ENCODE data around the gene DUSP22.
A peak's percentile ranks its signal among the peaks of the same experiment; 100 is the strongest.

The DUSP22 gene

GRCh38 chr6:288866-289265, 3.4 kb upstream of the DUSP22 start:
- ATAC-seq (ENCODE audit: insufficient read depth, low read depth) (no peak), DNase-seq (no peak)
- no peak overlapping the region for H3K9ac ChIP-seq (ENCODE audit: low read depth, low read length)
- no peaks in the 10 kb centered on the region for H3K27me3 ChIP-seq (ENCODE audit: insufficient read depth, low read length, poor library complexity)
- no peak overlapping the region for H3K4me2 ChIP-seq (ENCODE audit: insufficient read depth, low read length)
- H3K36me3 ChIP-seq (ENCODE audit: insufficient read depth, low read length) = no peaks in the 10 kb centered on the region
- no peak overlapping the region for H3K4me3 ChIP-seq (ENCODE audit: low read depth in 1 of 2, low read length in 2 of 2)
- H3K27ac ChIP-seq (ENCODE audit: low read length) = no peak overlapping the region
- no peaks in the 10 kb centered on the region for H3K9me3 ChIP-seq (ENCODE audit: insufficient read depth, low read length, severe bottlenecking)
- TF ChIP-seq CTCF (IDR thresholded peaks at IDR 0.05; ENCODE audit: borderline replicate concordance, extremely low read depth, low read length, poor library complexity, severe bottlenecking) (no peak), EZH2 (IDR thresholded peaks at IDR 0.05; ENCODE audit: borderline replicate concordance, low read depth, low read length, severe bottlenecking) (no peak)
- peaks cover 12% of the 10 kb centered on the region for H3K79me2 ChIP-seq (ENCODE audit: insufficient read depth, low read length)
- H3K4me1 ChIP-seq (ENCODE audit: insufficient read depth, low read length) = peaks cover 20% of the 10 kb centered on the region
- H2AFZ ChIP-seq (ENCODE audit: low read depth, low read length) = no peak overlapping the region
- no peaks in the 10 kb centered on the region for H4K20me1 ChIP-seq (ENCODE audit: insufficient read depth, low read length)

- Histone ChIP-seq H2AFZ (ENCODE audit: low read depth, low read length) (no peak overlapping the region), H3K9me3 (ENCODE audit: insufficient read depth, low read length, severe bottlenecking) (no peaks in the 10 kb centered on the region), H3K9ac (ENCODE audit: low read depth, low read length) (no peak overlapping the region), H3K27ac (ENCODE audit: low read length) (no peak overlapping the region), H3K4me1 (ENCODE audit: insufficient read depth, low read length) (peaks cover 23% of the 10 kb centered on the region), H4K20me1 (ENCODE audit: insufficient read depth, low read length) (no peaks in the 10 kb centered on the region), H3K79me2 (ENCODE audit: insufficient read depth, low read length) (peaks cover 14% of the 10 kb centered on the region), H3K4me3 (ENCODE audit: low read depth in 1 of 2, low read length in 2 of 2) (no peak overlapping the region), H3K4me2 (ENCODE audit: insufficient read depth, low read length) (no peak overlapping the region), H3K27me3 (ENCODE audit: insufficient read depth, low read length, poor library complexity) (no peaks in the 10 kb centered on the region), H3K36me3 (ENCODE audit: insufficient read depth, low read length) (no peaks in the 10 kb centered on the region)
- DNase-seq (no peak), ATAC-seq (ENCODE audit: insufficient read depth, low read depth) (no peak)
- TF ChIP-seq CTCF (IDR thresholded peaks at IDR 0.05; ENCODE audit: borderline replicate concordance, extremely low read depth, low read length, poor library complexity, severe bottlenecking) (no peak), EZH2 (IDR thresholded peaks at IDR 0.05; ENCODE audit: borderline replicate concordance, low read depth, low read length, severe bottlenecking) (no peak)
These were observed 2.0 kb upstream of the DUSP22 start for GRCh38 chr6:290111-290922.

DNA sequence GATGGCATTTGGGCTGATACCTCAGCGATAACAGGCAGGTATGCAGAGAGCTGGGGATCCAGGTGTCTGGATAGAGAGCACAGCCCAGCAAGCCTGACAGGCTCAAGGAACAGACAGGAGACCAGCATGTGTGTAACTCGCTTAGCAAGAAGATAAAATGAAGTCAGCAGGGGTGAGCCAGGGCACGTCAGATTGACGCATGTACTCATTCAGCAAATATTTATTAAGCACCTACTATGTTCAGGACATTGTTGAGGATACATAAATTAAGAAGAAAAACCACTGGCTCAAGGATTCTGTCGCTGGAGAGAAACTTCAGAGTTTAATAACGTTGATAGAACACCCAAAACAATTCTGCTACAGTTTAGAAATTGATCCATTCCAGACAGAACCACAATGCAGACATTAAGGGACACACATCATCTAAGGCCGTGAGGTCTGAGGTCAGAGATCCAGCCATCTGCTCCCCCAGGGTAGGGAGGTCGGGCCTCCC, 1.0 kb upstream of the DUSP22 start:
- H3K4me3 ChIP-seq (ENCODE audit: low read depth in 1 of 2, low read length in 2 of 2) = peak overlapping the region; percentile 24 to 67; a peak in 3 of 4 replicates
- peak overlapping the region; percentile 84 for H3K27ac ChIP-seq (ENCODE audit: low read length)
- TF ChIP-seq EZH2 (IDR thresholded peaks at IDR 0.05; ENCODE audit: borderline replicate concordance, low read depth, low read length, severe bottlenecking) (no peak), CTCF (IDR thresholded peaks at IDR 0.05; ENCODE audit: borderline replicate concordance, extremely low read depth, low read length, poor library complexity, severe bottlenecking) (no peak)
- peak overlapping the region; percentile 69 for H3K9ac ChIP-seq (ENCODE audit: low read depth, low read length)
- no peak for DNase-seq
- H3K27me3 ChIP-seq (ENCODE audit: insufficient read depth, low read length, poor library complexity) = no peaks in the 10 kb centered on the region
- peaks cover 27% of the 10 kb centered on the region for H3K4me1 ChIP-seq (ENCODE audit: insufficient read depth, low read length)
- H3K36me3 ChIP-seq (ENCODE audit: insufficient read depth, low read length) = no peaks in the 10 kb centered on the region
- no peaks in the 10 kb centered on the region for H3K9me3 ChIP-seq (ENCODE audit: insufficient read depth, low read length, severe bottlenecking)
- H3K79me2 ChIP-seq (ENCODE audit: insufficient read depth, low read length) = peaks cover 14% of the 10 kb centered on the region
- H4K20me1 ChIP-seq (ENCODE audit: insufficient read depth, low read length) = no peaks in the 10 kb centered on the region
- no peak for ATAC-seq (ENCODE audit: insufficient read depth, low read depth)
- H2AFZ ChIP-seq (ENCODE audit: low read depth, low read length) = peak overlapping the region; percentile 76
- peak overlapping the region; percentile 82 for H3K4me2 ChIP-seq (ENCODE audit: insufficient read depth, low read length)

Data from DND-41 (cell line).